H1 (cell line): Measurements from ENCODE around the gene ENPP6. TPM values are rescaled to one million over a fixed set of nuclear protein-coding genes. Genes with fewer than 3 reads are reported as not detected.

Experiments
- CTCF ChIA-PET: fragments of 300-600 bp; sonication (Branson Sonifier 250); formaldehyde crosslinking; loops from one replicate; lab custom pipeline; 2021; ENCODE audit not compliant: partially characterized antibody; lab: Charles Lee
- POLR2A ChIA-PET: fragments of 300-600 bp; sonication (Branson Sonifier 250); formaldehyde crosslinking; loops from one replicate; lab custom pipeline; 2021; ENCODE audit warnings: inconsistent platforms; ENCODE audit not compliant: partially characterized antibody; lab: Charles Lee
- DNase-seq, 2 experiments: peaks; one replicate each; pipeline versions ENCODE4 v3.0.0 to v3.0.0-alpha.2; 2010 to 2022; ENCODE audit warnings: low spot score in 2 of 2, low read depth in 1 of 2, mixed read lengths in 1 of 2
- FAIRE-seq: peaks from 2 replicates; lab custom pipeline; 2011; peaks lifted over from hg19 to GRCh38; lab: Jason Lieb, UNC
- H2AFZ ChIP-seq: 2 replicates; pipeline ENCODE4 v1.8.1; 2012; ENCODE audit warnings: low read length, inconsistent platforms
- H2AK5ac ChIP-seq: 2 replicates; pipeline ENCODE4 v1.6.1; 2013; ENCODE audit warnings: low read depth, low read length
- H2BK120ac ChIP-seq: replicated peaks from 2 replicates; pipeline ENCODE3; 2013; ENCODE audit warnings: low read depth, low read length, inconsistent platforms
- H2BK12ac ChIP-seq: 2 replicates; pipeline ENCODE4 v1.6.1; 2013; ENCODE audit warnings: low read depth, low read length
- H2BK15ac ChIP-seq: 2 replicates; pipeline ENCODE4 v1.6.1; 2013; ENCODE audit warnings: low read length
- H2BK20ac ChIP-seq: 2 replicates; pipeline ENCODE4 v1.6.1; 2013; ENCODE audit warnings: low read length
- H2BK5ac ChIP-seq: 2 replicates; pipeline ENCODE4 v1.6.1; 2013; ENCODE audit warnings: low read depth, low read length
- H3K14ac ChIP-seq: 2 replicates; pipeline ENCODE4 v1.6.1; 2013; ENCODE audit warnings: inconsistent platforms; ENCODE audit not compliant: insufficient read length
- H3K18ac ChIP-seq: 2 replicates; pipeline ENCODE4 v1.6.1; 2013; ENCODE audit warnings: low read length; ENCODE audit errors: extremely low read depth
- H3K23ac ChIP-seq: 2 replicates; pipeline ENCODE4 v1.6.1; 2013; ENCODE audit warnings: inconsistent platforms; ENCODE audit not compliant: insufficient read length
- H3K23me2 ChIP-seq: 2 replicates; pipeline ENCODE4 v1.6.1; 2013; ENCODE audit warnings: low read depth, low read length
- H3K27ac ChIP-seq: 2 replicates; pipeline ENCODE4 v1.6.1; 2011; ENCODE audit warnings: low read depth, low read length, inconsistent platforms
- H3K27me3 ChIP-seq, 4 experiments: replicated peaks in 1 of 4; 1 replicate in 1 of 4; 2 replicates in 3 of 4; pipeline versions ENCODE4 v1.6.1 to v1.8.1; 2011 to 2013; ENCODE audit warnings: low read length in 3 of 4, mild to moderate bottlenecking in 3 of 4, inconsistent platforms in 2 of 4, mixed read lengths in 2 of 4, moderate library complexity in 1 of 4; ENCODE audit not compliant: control insufficient read depth in 3 of 4, insufficient read depth in 3 of 4; ENCODE audit errors: extremely low read depth in 1 of 4
- H3K36me3 ChIP-seq, 4 experiments: 2 replicates each; pipeline versions ENCODE4 v1.6.1 to v1.8.1; 2011 to 2013; ENCODE audit warnings: mild to moderate bottlenecking in 4 of 4, low read length in 3 of 4, moderate library complexity in 2 of 4, control low read depth in 1 of 4, inconsistent platforms in 1 of 4; ENCODE audit not compliant: insufficient read depth in 4 of 4, control insufficient read depth in 2 of 4
- H3K4ac ChIP-seq: replicated peaks from 2 replicates; pipeline ENCODE3; 2013; ENCODE audit warnings: low read length, low read depth, mixed read lengths, inconsistent platforms; ENCODE audit not compliant: insufficient read length
- H3K4me1 ChIP-seq, 4 experiments: replicated peaks in 1 of 4; 1 replicate in 1 of 4; 2 replicates in 3 of 4; pipeline versions ENCODE4 v1.6.1 to v1.8.1; 2011 to 2013; ENCODE audit warnings: low read length in 3 of 4, inconsistent platforms in 2 of 4, mixed read lengths in 1 of 4; ENCODE audit not compliant: insufficient read depth in 4 of 4, control insufficient read depth in 3 of 4
- H3K4me2 ChIP-seq, 2 experiments: 2 replicates each; pipeline versions ENCODE4 v1.6.1 to v1.8.1; 2011 to 2013; ENCODE audit warnings: low read depth in 2 of 2, low read length in 2 of 2, control low read depth in 1 of 2, inconsistent platforms in 1 of 2, mild to moderate bottlenecking in 1 of 2; ENCODE audit not compliant: insufficient read depth in 1 of 2
- H3K4me3 ChIP-seq, 4 experiments: fragments of 200-600, 300-600 bp in 1 of 4; sonication (generic), shearing (Covaris generic), sonication (Bioruptor Twin) in 1 of 4; 2 replicates each; pipeline versions ENCODE4 v1.5.1 to v1.8.1; 2011 to 2016; ENCODE audit warnings: low read length in 4 of 4, low read depth in 3 of 4, control low read depth in 2 of 4, inconsistent platforms in 2 of 4, mild to moderate bottlenecking in 2 of 4, mixed read lengths in 1 of 4, moderate library complexity in 1 of 4; ENCODE audit not compliant: insufficient read depth in 2 of 4; ENCODE audit errors: extremely low read depth in 1 of 4
- H3K56ac ChIP-seq: replicated peaks from 2 replicates; pipeline ENCODE3; 2013; ENCODE audit warnings: low read depth, mild to moderate bottlenecking, mixed read lengths, low read length, inconsistent platforms; ENCODE audit not compliant: insufficient read length
- H3K79me1 ChIP-seq: 2 replicates; pipeline ENCODE4 v1.6.1; 2013; ENCODE audit warnings: low read depth, low read length, control low read depth
- H3K79me2 ChIP-seq, 2 experiments: 2 replicates each; pipeline versions ENCODE4 v1.6.1 to v1.8.1; 2012 to 2013; ENCODE audit warnings: low read length in 2 of 2, mild to moderate bottlenecking in 2 of 2, inconsistent platforms in 1 of 2; ENCODE audit not compliant: insufficient read depth in 2 of 2, control insufficient read depth in 1 of 2
- H3K9ac ChIP-seq, 4 experiments: replicated peaks in 1 of 4; 1 replicate in 1 of 4; 2 replicates in 3 of 4; pipeline versions ENCODE4 v1.6.1 to v1.8.1; 2011 to 2013; ENCODE audit warnings: low read depth in 3 of 4, low read length in 3 of 4, control low read depth in 2 of 4, mild to moderate bottlenecking in 2 of 4, moderate library complexity in 2 of 4, inconsistent platforms in 1 of 4; ENCODE audit errors: extremely low read depth in 1 of 4
- H3K9me3 ChIP-seq, 2 experiments: 2 replicates each; pipeline versions ENCODE4 v1.6.1 to v1.8.1; 2012 to 2013; ENCODE audit warnings: mild to moderate bottlenecking in 2 of 2, moderate library complexity in 2 of 2, control low read depth in 1 of 2, inconsistent platforms in 1 of 2, low read depth in 1 of 2, low read length in 1 of 2, mixed read lengths in 1 of 2; ENCODE audit not compliant: insufficient read depth in 2 of 2
- H4K20me1 ChIP-seq, 2 experiments: replicated peaks in 1 of 2; 2 replicates each; pipeline versions ENCODE3 to v1.8.1; 2011 to 2013; ENCODE audit warnings: inconsistent platforms in 2 of 2, low read length in 2 of 2, mild to moderate bottlenecking in 1 of 2; ENCODE audit not compliant: insufficient read depth in 2 of 2, control insufficient read depth in 1 of 2
- H4K5ac ChIP-seq: 2 replicates; pipeline ENCODE4 v1.6.1; 2013; ENCODE audit warnings: low read length, low read depth, mixed read lengths, inconsistent platforms; ENCODE audit not compliant: insufficient read length
- H4K8ac ChIP-seq: 2 replicates; pipeline ENCODE4 v1.8.0; 2013; ENCODE audit warnings: mild to moderate bottlenecking, moderate library complexity, low read length, inconsistent platforms; ENCODE audit not compliant: insufficient read depth; ENCODE audit errors: extremely low read depth
- H4K91ac ChIP-seq: replicated peaks from 2 replicates; pipeline ENCODE3; 2013; ENCODE audit warnings: low read length, mixed read lengths, inconsistent platforms; ENCODE audit not compliant: insufficient read length
- EZH2 ChIP-seq: fragments of 200-600 bp; sonication (generic); IDR thresholded peaks from 2 replicates; pipeline ENCODE4 v1.7.1; 2012; ENCODE audit warnings: low read depth, mild to moderate bottlenecking, moderate library complexity, low read length, inconsistent platforms; ENCODE audit not compliant: severe bottlenecking
- TEAD4 ChIP-seq: IDR thresholded peaks from 2 replicates; pipeline ENCODE4 v1.6.1; 2012; ENCODE audit warnings: low read depth, low read length, inconsistent platforms, mixed read lengths
- WGBS, 2 experiments: shearing (Covaris generic) in 1 of 2; methylation state at CpG; one replicate each; pipeline versions ENCODE4 v1.1.6 to v1.1.7; 2013 to 2015; ENCODE audit warnings: low lambda C conversion rate in 2 of 2, mixed read lengths in 2 of 2, inconsistent platforms in 1 of 2, low coverage in 1 of 2, missing lambda C conversion rate in 1 of 2; ENCODE audit not compliant: insufficient replicate concordance in 2 of 2, insufficient coverage in 1 of 2, insufficient read length in 1 of 2; ENCODE audit errors: extremely low coverage in 1 of 2, missing lambda C conversion rate in 1 of 2; 5-methylcytosine and 5-hydroxymethylcytosine counted together
- polyA plus RNA-seq, 7 experiments: library from polyadenylated mRNA; depleted of rRNA in 3 of 7; stranded (reverse) in 5 of 7; unstranded in 2 of 7; fragments of >200 nt in 5 of 7; fragments of 200-250 nt in 2 of 7; gene quantifications; 1 replicate in 5 of 7; 2 replicates in 1 of 7; 4 replicates in 1 of 7; pipeline versions ENCODE4 v1.2.1 to v1.2.3, GENCODE V29; 2011 to 2013; ENCODE audit warnings: missing spikeins in 2 of 7, mixed read lengths in 2 of 7
- total RNA-seq: library from RNA; stranded (reverse); fragmentation: NEBNext Ultra II Directional; extraction: Animal tissue kit (Norgen Biotek cat#: 25700); gene quantifications from 2 replicates; pipeline ENCODE4 v1.2.1, GENCODE V29; 2021

The ENPP6 gene
- total and polyA plus RNA-seq, 2 of the 8 experiments (the other 6 are each of a cell fraction or from before 2014, with no cell fraction given) = 0.11 to 0.20 TPM

GRCh38 chr4:184169225-184169867 lies 48.3 kb downstream of the ENPP6 start:
- Histone ChIP-seq H3K18ac (no peak overlapping the region), H3K14ac (no peak overlapping the region), H3K4ac (no peak overlapping the region), H3K27ac (no peak overlapping the region), H3K4me1 (peaks cover 12 to 28% (median 17%) of the 10 kb centered on the region in 4 experiments), H3K23me2 (no peaks in the 10 kb centered on the region; the same call in 1 of the 2 replicates), H3K9me3 (no peaks in the 10 kb centered on the region), H4K91ac (no peak overlapping the region), H3K9ac (no peak overlapping the region), H2BK12ac (peak overlapping the region; percentile 0; the same call in 1 of the 2 replicates), H3K56ac (no peak overlapping the region), H3K4me2 (no peak overlapping the region), H3K23ac (no peak overlapping the region), H4K5ac (no peak overlapping the region), H3K79me1 (no peaks in the 10 kb centered on the region), H2BK120ac (no peak overlapping the region), H2BK5ac (no peak overlapping the region), H3K27me3 (no peaks in the 10 kb centered on the region; a peak in 2 of 7 replicates), H3K79me2 (no peaks in the 10 kb centered on the region), H3K4me3 (no peak overlapping the region), H2BK20ac (no peak overlapping the region), H4K8ac (no peak overlapping the region; the same call in 1 of the 2 replicates), H4K20me1 (no peaks in the 10 kb centered on the region), H2AK5ac (no peak overlapping the region), H2BK15ac (peak overlapping the region; percentile 50; the same call in 1 of the 2 replicates), H3K36me3 (no peaks in the 10 kb centered on the region), H2AFZ (no peak overlapping the region)
- DNase-seq (no peak), FAIRE-seq (no peak)
- ChIA-PET CTCF (interaction anchor here (0.7 to 10.2 kb wide), 11 partner anchors 9 to 450 kb away, joined by 3 to 151 read pairs (median 3); no protein-coding TSS in a partner anchor), POLR2A (no interaction called here)
- TF ChIP-seq TEAD4 (peak; percentile 35; the same call in 1 of the 2 replicates), EZH2 (no peak)
- WGBS, 2 experiments = 84% methylated on average over 16 of the region's 17 CpGs; no CpG with 5 or more reads in 1 of the 2 experiments
